Lower leg skin (tissue), 3 donors: ENCODE results near the gene NRXN2.

ENCODE experiments used
- POLR2A ChIP-seq, 2 donors: fragments of 450-650 bp; IDR thresholded peaks; one replicate each; pipeline ENCODE4 v1.6.1; 2016 to 2017; ENCODE audit warnings: antibody characterized with exemption in 2 of 2, mild to moderate bottlenecking in 1 of 2, moderate library complexity in 1 of 2
- TF ChIP-seq, protein P1 (sequence below), 3 donors: fragments of 450-650 bp; IDR thresholded peaks; one replicate each; pipeline ENCODE4 v1.5.1; 2016; ENCODE audit warnings: antibody characterized with exemption in 3 of 3, mild to moderate bottlenecking in 3 of 3, moderate library complexity in 2 of 3

DNA sequence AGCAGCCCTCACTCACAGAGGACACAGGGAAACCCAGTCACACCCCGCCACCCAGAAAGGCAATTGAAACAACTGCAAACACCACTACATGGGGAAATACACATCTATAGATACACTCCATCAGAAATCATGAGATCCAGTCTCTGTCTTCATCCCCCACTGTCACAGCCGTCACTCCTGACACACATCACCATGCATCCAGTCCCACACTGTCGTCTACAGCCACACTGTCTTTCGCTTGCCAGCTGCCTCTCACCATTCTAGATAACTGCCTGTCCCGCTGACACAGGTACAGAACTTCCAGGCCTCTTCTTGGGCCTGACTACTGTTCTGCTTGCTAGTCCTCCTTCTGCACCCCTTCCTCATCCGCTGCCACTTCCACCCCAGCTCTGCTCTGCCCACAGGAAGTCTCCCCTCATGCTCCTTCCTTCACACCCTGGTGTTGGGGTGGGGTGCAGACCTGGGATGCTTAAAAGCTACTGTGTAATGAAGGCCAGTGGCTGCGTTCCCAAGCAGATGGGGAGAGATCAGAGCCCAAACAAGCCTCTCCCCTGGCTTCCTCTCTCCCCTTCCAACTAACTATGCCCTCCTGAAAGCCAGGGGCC, 89.3 kb downstream of the NRXN2 start:
- no peak for TF ChIP-seq POLR2A (IDR thresholded peaks at IDR 0.05)
- TF ChIP-seq, protein P1, sequence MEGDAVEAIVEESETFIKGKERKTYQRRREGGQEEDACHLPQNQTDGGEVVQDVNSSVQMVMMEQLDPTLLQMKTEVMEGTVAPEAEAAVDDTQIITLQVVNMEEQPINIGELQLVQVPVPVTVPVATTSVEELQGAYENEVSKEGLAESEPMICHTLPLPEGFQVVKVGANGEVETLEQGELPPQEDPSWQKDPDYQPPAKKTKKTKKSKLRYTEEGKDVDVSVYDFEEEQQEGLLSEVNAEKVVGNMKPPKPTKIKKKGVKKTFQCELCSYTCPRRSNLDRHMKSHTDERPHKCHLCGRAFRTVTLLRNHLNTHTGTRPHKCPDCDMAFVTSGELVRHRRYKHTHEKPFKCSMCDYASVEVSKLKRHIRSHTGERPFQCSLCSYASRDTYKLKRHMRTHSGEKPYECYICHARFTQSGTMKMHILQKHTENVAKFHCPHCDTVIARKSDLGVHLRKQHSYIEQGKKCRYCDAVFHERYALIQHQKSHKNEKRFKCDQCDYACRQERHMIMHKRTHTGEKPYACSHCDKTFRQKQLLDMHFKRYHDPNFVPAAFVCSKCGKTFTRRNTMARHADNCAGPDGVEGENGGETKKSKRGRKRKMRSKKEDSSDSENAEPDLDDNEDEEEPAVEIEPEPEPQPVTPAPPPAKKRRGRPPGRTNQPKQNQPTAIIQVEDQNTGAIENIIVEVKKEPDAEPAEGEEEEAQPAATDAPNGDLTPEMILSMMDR (IDR thresholded peaks at IDR 0.05) = no peak
